EL (cell line): ENCODE measurements around the gene TRIM13.
A peak's percentile ranks its signal among the peaks of the same experiment; 100 is the strongest.
"Not testable (repeated sequence)": the region's sequence is repeated elsewhere in the genome, so short reads cannot be mapped to it uniquely, and the experiment has no call there.

Source experiments
- DNase-seq: peaks from one replicate; pipeline ENCODE4 v3.0.0-alpha.2; 2016

The TRIM13 gene

DNA sequence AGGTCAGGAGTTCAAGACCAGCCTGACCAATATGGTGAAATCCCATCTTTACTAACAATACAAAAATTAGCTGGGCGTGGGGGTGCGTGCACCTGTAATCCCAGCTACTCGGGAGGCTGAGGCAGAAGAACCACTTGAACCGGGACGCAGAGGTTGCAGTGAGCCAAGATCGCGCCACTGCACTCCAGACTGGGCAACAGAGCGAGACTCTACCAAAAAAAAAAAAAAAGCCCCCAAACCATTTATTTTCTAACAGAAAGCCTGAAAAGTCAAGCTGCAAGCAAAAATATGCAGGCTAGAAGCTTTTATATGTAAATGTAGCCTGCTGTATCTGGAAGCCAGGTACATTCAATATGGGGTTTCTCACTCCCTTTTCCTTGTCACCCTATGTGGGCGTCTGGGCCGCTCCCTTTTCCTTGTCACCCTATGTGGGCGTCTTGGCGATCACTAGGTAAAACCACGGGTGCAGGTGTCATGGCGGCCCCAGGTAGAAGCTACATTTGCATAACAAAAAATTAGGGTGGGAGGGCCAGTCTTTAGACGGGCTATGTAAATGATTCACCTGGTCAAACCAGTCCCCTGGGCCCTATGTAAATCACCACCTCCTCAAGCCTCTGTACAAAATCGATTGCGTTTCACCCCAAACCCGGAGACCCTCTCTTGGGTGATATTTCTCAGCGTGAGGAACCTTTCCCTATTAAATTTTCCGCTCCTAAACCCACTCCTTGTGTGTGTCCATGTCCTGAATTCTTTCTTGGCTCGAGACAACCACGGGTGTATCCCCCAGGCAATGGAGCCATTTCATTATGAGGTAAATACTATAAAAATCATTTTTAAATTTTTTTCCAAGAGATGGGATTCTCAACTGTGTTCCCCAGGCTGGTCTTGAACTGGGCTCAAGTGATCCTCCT, 2.1 kb downstream of the TRIM13 start:
- DNase-seq = no peak

DNA sequence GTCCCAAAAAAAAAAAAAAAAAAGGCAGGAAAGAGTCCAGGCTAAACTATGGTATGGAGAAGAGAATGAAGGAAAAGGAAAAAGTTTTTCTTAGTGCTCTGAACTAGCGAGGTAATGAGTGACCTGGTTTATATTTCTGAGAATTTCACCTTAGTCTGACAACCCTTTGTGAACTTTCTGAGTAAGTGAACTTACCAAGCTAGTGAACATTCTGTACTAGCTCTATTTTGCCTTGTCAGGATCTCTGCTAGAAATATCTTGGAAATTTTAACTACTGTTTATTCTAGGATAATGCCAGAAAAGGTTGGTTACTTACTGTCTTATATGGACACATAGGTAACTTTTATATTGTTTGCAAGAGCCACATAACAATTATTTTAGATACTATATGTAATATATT, 4.4 kb downstream of the TRIM13 start:
- DNase-seq = no peak

DNA sequence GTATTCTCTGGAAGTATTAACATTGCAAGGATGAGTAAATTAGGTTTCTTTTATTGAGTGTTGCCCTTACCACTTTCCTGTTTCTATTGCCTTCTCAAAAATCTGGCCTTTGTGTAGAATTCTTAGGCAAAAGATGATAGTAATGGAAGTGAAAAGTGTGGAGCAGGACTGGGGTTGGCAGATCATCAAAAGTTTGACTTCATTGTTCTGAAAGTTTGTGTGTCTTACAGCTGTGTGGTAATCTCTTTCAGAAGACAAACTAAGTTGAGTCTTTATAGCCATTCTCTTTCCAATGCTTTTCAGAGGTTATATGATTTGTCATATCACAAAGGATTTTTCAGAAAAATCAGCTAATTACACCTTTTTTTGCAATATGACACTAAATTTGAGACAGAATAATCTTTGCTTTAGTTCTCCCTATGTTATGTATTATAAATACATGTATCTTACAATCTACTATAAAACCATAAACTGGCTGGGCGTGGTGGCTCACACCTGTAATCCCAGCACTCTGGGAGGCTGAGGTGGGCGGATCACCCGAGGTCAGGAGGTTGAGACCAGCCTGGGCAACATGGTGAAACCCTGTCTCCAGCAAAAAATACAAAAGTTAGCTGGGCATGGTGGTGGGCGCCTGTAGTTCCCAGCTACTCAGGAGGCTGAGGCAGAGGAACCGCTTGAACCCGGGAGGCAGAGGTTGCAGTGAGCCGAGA, 9.7 kb downstream of the TRIM13 start:
- DNase-seq = no peak

DNA sequence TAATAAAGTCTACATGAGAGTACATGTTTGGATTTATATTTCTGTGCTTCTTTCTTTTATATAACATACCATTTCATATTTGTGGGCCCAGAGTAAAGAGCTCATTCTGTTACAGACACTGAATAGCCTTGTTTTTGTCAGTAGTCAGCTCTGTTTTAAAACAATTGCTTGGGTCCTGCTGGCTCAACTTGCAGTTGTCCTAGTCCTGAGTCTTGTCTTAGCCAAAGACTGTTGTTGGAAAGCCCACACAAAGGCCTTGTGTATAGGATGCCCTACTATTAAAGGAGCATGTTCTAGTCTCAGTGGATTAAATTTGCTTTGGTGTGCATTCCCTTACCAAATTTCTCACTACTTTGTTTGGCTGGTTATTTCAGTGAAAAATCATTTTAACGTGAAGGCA, 14.6 kb downstream of the TRIM13 start:
- no peak for DNase-seq

DNA sequence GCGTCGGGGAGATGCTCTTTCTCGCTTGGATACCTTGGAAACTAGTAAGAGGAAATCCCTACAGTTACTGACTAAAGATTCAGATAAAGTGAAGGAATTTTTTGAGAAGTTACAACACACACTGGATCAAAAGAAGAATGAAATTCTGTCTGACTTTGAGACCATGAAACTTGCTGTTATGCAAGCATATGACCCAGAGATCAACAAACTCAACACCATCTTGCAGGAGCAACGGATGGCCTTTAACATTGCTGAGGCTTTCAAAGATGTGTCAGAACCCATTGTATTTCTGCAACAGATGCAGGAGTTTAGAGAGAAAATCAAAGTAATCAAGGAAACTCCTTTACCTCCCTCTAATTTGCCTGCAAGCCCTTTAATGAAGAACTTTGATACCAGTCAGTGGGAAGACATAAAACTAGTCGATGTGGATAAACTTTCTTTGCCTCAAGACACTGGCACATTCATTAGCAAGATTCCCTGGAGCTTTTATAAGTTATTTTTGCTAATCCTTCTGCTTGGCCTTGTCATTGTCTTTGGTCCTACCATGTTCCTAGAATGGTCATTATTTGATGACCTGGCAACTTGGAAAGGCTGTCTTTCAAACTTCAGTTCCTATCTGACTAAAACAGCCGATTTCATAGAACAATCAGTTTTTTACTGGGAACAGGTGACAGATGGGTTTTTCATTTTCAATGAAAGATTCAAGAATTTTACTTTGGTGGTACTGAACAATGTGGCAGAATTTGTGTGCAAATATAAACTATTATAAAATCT, 15.7 kb downstream of the TRIM13 start:
- DNase-seq = no peak

DNA sequence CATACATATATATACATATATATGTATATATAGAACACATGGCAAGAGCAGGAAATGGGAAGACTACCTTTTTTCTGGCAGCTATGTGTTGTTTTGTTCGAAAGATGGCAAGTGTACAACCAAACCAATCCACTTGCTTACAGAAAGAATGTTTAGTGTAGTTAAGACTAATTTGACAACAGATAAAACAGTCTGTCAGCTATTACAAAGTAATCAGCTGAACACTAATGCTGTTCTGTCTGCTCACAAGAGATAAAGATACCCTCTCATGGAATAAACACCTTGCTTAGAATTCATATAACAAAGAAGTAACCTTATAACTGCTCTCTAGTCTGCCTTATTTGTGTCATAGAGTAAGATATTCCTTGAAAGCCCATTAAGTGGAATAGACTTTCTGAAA, 17.5 kb downstream of the TRIM13 start:
- no peak for DNase-seq

DNA sequence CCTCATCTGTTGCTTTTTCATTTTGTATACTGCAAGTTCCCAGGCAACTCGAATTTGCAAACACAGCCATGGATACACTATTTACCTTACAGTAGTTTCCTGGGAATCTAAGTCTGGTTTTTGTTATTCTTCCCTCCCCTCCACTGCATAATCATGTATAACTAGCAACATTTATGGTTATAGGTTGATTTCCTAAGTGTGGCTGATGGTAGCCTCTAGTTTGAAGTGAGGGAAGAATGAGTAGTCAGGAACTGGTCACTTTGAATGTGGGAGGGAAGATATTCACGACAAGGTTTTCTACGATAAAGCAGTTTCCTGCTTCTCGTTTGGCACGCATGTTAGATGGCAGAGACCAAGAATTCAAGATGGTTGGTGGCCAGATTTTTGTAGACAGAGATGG, 18.4 kb downstream of the TRIM13 start, which contains the start of gene KCNRG:
TSS of gene KCNRG (plus strand) at position 187 of the 400 bp plus-strand sequence. CDS start at position 237, 50 bp downstream.
- DNase-seq = no peak

DNA sequence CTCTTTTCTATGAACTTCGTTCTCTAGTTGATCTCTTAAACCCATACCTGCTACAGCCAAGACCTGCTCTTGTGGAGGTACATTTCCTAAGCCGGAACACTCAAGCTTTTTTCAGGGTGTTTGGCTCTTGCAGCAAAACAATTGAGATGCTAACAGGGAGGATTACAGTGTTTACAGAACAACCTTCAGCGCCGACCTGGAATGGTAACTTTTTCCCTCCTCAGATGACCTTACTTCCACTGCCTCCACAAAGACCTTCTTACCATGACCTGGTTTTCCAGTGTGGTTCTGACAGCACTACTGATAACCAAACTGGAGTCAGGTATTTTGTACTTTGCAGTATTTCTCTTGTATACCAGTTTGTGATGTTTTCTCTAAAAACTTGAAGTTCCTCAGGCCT, 18.9 kb downstream of the TRIM13 start:
- DNase-seq = no peak

DNA sequence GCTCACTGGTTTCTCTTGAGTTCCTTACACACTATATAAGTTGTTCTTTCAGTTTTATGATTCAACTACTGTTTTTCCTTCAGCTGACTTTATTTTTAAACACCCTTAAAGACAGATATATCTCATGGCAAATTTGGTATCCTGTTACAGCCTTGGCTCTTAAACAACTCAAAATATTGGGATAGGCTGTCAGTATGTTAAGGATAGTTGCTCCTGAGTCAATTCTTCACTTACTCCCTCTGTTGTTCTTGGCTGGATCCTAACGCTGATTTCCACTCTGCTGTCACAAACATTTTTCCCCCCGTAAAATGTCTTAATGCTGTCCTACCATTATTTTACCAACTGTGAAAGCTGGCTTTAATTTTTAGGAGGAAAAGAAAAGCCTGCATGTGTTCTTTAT, 19.6 kb downstream of the TRIM13 start:
- no peak for DNase-seq

DNA sequence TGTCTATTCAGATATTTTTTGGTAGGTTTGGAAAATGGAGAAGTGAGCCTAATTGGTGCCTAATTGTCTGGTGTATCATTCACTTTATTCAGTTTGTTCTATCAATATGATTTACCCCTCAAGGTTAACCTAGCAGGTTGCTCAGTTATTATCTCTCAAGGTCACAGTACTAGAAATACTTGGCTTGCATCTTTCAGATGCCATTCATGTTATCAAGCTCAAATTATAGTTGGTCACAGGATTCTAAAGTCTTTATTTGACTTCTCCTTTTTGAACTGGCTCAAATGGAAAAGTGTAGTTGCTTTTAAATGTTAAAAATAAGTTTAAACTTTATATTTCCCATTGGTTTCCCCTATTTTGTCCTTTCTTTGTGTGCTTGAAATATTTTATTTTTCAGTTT, 21.0 kb downstream of the TRIM13 start:
- no peak for DNase-seq

DNA sequence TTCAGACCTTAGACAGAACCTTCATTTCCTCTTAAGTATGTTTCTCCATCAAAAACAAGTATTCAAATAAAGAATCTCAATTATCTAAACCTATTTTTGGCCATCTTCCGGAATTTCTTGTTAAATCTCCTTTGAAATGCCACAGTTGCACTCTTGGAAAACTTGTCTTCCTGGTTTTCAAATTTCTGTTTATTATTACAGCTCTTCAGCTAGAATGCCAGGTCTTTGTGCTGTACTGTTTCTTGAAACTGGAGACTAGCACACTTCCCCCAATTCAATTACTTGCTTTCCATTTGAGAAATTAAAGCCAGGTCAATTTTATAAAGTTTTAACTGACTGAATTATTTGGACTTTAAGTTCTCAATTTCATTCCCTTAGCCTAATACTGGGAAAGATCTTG, 28.6 kb downstream of the TRIM13 start:
- no peak for DNase-seq

DNA sequence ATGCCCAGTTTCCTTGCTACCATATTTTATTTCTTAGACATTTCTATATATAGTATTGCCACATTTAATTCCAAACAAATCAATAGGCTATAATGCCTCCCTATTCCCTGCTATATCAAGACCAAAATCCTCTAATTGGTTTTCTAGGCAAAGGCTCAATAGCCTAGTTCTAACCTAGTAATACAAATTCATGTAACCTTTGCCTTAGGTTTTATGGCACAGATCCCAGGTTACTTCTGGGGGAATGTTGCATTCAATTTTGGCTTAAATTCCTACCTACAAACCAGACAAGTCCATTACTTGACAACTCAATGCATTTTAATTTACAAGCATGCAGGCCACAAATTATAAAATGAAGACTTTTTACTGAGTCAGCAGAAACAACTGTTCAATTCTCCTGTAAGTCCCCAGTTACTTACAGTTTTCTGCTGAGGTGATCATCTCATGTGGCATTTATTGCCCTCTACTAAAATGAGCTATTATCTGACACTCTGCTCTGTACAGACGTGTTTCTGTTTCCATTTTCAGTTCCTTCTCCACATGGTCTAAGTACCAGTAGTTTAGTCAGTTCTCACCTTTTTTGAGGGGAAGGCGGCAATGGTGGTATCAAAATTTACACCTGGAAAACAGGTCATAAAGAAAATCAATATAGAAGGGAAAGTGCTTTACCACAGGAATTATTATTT, 30.1 kb downstream of the TRIM13 start:
- no peak for DNase-seq

DNA sequence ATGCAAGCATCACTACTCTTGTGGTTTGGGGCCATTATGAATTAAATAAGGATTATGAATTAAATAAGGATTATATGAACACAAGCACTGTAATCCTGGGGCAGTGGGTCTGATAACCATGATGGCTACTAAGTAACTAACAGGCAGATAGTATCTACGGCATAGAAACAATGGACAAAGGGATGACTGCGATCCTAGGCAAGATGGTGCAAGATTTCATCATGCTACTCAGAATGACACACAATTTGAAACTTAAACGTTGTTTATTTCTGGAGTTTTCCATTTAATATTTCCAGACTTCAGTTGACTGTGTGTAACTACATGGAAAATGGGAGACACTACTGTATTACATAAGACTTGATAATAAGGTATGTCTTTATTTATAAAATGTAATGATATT, 33.5 kb downstream of the TRIM13 start:
- DNase-seq = peak; percentile 11

DNA sequence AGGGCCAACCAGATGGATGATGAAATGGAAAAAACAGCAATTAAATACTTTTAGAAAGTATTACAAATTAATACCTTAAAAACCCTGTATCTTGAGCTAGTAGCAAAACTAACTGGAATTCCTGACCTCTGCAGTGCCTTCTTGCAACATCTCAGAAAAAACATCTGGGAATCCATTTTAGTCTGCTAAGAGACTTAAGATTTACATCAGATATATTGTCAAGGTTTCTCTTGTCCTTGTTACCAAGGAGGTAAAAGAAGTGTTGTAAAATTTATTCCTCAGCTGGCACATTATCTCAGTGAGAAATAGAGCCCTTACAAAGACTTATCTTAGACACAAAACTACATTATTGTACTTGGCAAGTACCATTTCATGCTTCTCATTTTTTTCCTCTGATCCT, 36.9 kb downstream of the TRIM13 start:
- peak; percentile 13 for DNase-seq

DNA sequence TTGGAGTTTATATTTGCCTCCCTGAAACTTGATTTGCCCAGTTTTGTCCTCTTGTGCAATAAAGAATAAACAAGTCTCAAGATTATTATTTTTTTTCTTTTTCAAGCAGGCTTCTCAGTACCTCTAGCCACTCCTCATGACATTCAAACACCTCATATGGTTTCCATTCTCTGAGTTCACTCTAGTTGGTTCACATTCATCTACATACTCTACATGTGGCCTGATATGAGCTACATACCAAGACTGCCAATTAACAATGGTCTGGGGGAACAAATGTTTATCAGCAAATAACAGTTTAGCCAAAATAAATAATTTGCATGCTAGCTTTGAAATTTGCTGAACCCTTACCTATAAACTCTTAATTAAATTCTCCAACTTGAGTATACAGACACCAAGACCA, 40.9 kb downstream of the TRIM13 start:
- DNase-seq = no peak

DNA sequence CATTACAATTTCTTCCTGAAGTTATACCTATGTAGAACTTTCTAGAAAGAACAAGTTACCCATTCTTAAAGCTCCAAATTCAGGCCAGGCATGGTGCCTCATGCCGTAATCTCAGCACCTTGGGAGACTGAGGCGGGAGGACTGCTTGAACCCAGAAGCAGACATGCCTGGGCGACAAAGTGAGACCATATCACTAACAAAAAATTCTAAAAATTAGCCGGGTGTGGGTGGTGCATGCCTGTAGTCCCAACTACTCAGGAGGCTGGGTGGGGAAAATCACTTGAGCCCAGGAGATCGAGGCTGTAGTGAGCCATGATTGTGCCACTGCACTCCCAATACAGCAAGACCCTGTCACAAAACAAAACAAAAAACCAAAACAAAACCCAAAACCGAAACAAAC, 41.4 kb downstream of the TRIM13 start:
- no peak for DNase-seq

DNA sequence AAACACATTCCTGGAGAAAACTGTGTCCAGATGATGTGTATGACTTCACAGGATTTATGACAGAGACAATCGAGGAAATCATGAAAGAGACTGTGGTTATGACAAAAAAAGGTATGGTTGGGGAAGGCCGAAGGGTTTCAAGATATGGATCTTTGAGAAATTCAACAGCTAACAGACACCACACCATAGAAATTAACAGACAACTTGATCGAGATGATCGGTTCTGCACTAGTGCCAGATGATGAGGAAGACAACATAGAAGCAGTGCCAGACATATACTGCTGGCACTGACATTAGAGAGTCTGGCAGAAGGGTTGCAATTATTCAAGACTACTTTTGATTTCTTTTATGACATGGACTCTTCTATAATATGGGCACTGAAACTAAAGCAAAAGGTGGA, 55.6 kb downstream of the TRIM13 start:
- DNase-seq = no peak

DNA sequence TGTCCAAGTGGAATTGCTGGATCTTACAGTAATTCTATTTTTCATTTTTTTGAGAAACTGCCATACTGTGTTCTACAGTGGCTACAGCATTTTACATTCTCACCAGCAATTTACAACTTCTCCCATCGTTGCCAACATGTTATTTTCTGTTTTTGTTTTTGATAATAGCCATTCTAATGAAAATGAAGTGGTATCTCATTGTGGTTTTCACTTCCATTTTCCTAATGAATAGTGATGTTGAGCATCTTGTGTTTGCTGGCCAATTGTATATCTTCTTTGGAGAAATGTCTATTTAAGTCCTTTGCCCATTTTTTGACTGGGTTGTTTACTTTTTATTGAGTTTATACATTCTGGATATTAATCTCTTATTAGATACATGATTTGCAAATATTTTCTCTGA, 57.0 kb downstream of the TRIM13 start:
- DNase-seq = no peak

DNA sequence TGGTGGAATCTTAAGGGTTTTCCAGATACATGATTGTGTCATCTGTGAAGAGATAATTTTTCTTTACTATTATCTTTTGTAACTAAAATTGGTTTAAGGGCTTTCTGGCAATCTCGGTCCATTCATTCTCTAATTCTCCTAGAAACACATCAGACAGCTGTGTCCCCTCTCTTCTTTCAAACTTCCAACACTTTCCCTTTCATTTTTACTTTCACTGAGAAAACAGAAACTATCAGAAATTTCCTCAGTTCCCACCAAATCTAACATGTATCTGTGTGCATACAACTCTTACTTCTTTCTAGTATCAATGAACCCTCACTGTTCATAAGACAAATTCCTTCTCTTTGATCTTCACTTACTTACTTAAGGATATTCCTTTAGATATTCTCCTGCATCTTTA, 58.6 kb downstream of the TRIM13 start:
- DNase-seq = no peak

DNA sequence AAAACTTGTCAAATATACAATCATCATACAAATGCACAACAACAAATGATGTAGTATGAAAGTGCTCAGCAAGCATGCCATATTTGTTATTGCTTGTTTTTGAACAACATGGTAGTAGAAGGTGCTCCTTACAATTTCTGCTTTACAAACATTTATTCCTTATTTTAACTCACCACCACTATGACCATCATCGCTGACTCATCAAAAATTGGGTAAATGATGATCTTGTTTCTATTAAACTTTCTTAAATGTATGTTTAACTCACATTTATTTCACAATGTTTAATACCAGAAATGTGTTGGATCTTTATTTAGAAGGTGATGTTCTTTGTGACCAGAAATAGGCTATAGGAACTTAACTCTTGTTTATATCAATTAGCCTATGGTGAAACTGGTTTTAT, 63.9 kb downstream of the TRIM13 start:
- no peak for DNase-seq

DNA sequence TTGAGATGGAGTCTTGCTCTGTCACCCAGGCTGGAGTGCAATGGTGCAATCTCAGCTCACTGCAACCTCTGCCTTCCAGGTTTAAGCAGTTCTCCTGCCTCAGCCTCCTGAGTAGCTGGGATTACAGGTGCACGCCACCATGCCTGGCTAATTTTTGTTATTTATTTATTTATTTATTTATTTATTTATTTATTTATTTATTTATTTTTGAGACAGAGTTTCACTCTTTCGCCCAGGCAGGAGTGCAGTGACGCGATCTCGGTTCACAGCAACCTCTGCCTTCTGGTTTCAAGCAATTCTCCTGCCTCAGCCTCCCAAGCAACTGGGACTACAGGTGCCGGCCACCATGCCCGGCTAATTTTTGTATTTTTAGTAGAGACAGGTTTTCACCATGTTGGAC, 65.5 kb downstream of the TRIM13 start:
- not testable (repeated sequence) for DNase-seq

DNA sequence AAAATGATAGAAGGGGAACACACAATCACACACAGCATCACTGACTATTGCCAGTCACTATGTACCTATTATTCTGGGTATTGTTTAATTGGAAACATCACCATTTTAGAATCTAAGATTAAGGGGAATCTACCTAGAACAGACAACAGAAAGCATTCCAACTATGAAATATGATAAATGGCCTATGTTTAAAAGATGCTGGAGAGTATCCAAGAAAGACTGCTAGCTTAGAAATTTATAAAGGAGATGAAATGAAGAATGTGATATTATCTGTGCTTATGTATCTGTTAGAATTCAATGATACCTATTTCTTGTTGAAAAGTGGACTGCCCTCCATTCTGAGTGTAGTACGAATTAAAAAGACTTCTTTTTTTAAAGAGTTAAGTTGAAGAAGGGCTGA, 68.9 kb downstream of the TRIM13 start:
- no peak for DNase-seq
